Neural progenitor cell (in vitro differentiated cells): ENCODE measurements around the gene JMJD6.

Experiments used
- EZH2 ChIP-seq: fragments of 200-600 bp; sonication (generic); IDR thresholded peaks from 2 replicates; pipeline ENCODE4 v1.6.1; 2017; ENCODE audit warnings: antibody characterized with exemption, mild to moderate bottlenecking, moderate library complexity
- TF ChIP-seq, protein P1 (sequence below): fragments of 200-600 bp; sonication (generic); IDR thresholded peaks from 2 replicates; pipeline ENCODE4 v1.5.1; 2017; ENCODE audit warnings: antibody characterized with exemption, mild to moderate bottlenecking

DNA sequence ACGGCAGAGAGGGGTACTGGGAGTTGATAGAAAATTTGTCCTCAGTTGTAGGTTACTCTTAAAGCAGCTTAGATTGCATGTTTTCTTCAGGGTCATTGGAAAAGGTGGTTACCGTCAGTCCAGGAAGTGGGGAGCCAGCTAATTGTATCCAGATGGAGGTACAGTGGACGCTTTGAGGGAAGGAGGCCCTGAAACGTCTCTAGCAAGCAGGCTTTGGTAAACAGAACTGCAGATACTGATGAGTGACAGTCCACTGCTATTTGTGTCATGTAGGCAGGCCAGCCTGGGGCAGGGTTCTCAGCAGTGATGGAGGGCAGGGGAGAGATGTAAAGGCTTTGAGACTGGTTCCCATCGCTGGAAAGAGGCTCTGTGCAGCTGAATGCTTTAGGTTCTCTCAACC is 52.7 kb downstream of the JMJD6 start:
- TF ChIP-seq, protein P1, sequence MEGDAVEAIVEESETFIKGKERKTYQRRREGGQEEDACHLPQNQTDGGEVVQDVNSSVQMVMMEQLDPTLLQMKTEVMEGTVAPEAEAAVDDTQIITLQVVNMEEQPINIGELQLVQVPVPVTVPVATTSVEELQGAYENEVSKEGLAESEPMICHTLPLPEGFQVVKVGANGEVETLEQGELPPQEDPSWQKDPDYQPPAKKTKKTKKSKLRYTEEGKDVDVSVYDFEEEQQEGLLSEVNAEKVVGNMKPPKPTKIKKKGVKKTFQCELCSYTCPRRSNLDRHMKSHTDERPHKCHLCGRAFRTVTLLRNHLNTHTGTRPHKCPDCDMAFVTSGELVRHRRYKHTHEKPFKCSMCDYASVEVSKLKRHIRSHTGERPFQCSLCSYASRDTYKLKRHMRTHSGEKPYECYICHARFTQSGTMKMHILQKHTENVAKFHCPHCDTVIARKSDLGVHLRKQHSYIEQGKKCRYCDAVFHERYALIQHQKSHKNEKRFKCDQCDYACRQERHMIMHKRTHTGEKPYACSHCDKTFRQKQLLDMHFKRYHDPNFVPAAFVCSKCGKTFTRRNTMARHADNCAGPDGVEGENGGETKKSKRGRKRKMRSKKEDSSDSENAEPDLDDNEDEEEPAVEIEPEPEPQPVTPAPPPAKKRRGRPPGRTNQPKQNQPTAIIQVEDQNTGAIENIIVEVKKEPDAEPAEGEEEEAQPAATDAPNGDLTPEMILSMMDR, result no peak
- no peak for TF ChIP-seq EZH2
